Kidney tubule cell (primary cell): ENCODE results near the gene HMCES.
"Not testable (repeated sequence)": the region's sequence is repeated elsewhere in the genome, so short reads cannot be mapped to it uniquely, and the experiment has no call there.

Source experiments
- DNase-seq: peaks from one replicate; pipeline ENCODE4 v3.0.0-alpha.2; 2018; ENCODE audit warnings: low spot score

HMCES gene

DNA sequence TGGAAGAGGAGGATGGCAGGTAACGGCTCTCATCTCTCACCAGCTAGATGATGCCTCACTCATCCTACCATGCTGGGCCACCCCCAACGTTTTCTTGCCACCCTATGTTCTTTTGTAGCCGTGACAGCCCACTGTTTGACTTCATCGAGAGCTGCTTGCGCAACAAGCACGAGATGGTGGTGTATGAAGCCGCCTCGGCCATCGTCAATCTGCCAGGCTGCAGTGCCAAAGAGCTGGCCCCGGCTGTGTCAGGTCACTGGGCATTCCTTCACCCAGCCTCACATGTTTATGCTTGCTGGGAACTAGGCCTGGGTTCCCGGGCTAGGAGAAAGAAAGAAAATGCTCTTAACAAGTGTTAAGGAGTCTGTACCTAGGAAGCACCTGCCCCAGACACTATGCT is 21.1 kb upstream of the HMCES start:
- DNase-seq: no peak

DNA sequence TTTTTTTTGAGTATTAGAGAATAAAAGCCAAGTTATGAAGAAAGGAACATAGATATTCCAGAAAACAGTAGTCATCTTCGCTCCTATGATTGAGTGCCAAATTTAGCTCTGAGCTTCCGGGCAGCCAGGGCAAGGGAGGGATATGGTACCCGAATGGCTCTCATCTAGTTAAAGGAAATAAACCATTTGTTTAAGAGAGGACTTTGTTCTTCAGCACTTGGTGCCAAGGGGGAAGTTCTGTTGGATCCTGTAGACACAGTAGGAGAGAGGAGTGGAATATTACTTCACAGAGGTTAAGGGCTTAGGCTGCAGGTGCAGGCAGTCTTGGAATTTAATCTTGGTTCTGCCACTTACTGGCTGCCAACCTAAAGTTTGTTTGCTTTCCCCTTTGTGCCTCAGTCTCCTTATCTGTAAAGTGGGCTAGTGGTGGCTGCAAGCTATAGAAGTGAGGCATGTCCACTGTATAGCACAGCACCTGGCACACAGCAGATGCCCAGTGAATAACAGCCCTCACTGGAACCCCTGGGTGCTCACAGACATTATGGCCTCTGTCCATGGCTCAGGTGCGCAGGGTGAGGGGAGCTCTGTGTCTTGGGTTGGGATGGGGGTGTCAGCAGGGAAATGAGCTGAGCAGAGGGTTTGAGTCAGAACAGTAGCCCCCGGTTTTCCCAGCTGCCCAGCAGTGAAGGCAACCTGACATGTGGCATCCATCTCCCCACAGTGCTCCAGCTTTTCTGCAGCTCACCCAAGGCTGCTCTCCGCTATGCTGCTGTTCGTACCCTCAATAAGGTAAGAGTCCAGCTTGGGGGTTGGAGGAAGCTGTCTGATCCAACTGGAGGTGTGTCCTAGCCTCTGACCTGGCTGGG is 18.8 kb upstream of the HMCES start:
- no peak for DNase-seq

GRCh38 chr3:129260606-129261005 is 18.1 kb upstream of the HMCES start:
- no peak for DNase-seq

DNA sequence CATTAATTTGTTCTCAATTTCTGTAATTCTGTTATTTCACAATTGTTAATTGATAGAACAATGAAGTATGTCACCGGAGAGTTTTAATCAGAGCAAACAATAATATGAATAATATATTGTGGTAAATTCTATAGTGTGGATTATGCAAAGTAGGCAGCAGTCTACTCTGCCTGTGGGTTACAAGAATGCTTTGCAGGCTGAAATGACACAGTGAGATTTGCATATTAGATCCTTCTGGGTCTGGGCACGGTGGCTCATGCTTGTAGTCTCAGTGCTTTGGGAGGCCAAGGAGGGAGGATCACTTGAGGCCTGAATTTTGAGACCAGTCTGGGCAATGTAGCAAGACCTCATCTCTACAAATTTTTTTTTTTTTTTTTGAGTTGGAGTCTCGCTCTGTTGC is 16.8 kb upstream of the HMCES start:
- DNase-seq: no peak

DNA sequence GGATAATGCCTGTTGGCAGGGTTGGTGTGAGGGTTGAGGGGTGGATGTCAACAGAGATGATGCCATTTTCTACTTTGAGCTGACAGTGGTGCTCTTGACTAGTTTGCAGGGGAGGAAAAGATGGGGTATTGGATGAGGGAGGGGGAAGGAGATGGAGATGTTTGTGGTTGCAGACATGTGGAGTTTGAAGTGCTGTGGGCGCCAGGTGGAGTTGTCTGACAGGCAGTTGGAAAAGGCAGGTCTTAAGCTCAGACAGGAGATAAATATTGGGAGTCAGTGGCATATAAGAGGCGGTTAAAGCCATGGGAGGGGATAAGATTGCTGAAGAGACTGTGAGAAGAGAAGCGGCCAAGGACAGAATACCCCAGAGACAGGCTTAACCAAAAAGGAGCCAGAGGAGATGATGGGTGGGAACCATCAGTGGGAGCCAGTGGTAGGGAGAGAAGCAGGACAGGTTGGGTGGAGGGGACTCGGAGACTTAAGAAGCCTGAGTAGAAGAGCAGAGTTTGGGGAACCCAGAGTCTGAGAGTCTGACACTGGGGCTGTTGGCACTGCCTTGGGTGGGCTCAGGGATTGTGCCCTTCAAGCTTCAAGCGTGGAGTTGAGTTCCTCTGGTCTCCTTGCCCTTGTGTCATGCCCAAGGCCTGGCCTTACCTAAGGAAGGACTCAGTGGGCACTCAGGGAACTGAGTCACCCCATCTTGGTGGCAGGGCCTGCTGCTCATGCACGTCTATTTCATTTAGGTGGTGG is 15.3 kb upstream of the HMCES start:
- no peak for DNase-seq

- DNase-seq: not testable (repeated sequence)
These were observed 13.7 kb upstream of the HMCES start for GRCh38 chr3:129264994-129265393.

DNA sequence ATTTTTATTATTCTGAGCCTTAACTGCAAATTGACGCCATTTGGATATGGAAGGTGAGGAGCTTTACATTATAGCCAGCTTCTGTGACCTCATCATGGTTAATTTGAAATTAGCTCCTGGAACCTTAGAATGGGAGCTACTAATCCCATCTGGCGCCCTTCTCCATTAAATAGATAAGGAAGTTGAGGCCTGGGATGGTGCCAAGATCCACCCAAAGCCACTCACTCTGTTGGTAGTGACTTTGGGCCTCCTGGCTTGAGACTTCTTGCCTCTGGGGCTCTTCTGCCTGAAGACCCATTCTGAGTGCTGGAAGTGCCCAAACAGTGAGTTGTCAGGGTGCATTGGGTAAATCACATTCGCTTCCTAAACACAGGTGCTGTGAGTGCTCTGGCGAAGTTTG is 12.0 kb upstream of the HMCES start:
- DNase-seq: no peak

GRCh38 chr3:129268396-129268795 is 10.3 kb upstream of the HMCES start:
- no peak for DNase-seq

DNA sequence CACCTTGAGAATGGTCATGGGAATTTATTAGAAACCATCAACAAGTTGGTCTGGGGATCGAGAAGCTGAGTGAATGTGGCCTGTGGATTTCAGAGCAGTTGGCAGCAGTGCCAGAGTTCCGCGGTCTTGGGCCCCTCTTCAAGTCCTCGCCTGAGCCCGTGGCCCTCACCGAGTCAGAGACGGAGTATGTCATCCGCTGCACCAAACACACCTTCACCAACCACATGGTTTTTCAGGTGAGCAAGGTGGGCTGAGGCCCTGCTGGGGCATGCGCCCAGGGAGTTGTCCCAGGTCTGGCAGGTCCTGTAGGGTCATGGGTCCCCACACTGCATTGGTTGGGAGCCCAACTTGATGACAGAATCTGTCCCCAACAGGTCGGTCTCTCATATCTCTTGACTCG is 7.0 kb upstream of the HMCES start:
- DNase-seq: no peak

- no peak for DNase-seq
These were observed 2.3 kb upstream of the HMCES start for GRCh38 chr3:129276385-129276784.

GRCh38 chr3:129277829-129278271 is 820 bp upstream of the HMCES start:
- DNase-seq: no peak

- DNase-seq: peak; percentile 64
These were observed 566 bp downstream of the HMCES start for GRCh38 chr3:129278966-129279906.

DNA sequence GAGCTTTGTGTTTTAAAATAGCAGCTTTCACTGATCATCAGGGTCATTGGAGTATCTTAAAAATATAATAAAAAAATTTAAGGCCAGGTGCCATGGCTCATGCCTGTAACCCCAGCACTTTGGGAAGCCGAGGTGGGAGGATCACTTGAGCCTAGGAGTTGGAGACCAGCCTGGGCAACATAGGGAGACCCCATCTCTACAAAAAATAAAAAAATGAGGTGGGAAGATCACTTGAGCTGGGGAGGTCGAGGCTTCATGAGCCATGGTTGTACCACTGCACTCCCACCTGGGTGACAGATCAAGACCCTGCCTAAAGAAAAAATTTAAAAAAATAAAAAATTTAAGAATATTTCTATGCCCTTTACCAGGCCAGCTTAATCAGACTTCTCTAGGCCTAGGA is 1.5 kb downstream of the HMCES start:
- DNase-seq: no peak

DNA sequence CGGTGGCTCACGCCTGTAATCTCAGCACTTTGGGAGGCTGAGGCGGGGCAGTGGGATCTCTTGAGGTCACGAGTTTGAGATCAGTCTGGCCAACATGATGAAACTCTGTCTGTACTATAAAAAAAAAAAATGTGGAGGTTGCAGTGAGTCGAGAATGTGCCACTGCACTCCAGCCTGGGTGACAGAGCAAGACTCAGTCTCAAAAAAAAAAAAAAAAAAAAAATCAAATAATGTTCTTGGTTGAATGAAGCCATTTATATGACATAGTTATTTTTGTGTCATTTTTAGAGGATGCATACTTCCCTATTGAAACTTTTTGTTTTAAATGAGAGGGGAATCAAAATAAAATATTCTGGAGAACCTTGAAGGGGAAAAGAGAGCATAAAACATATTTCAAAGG is 3.1 kb downstream of the HMCES start:
- no peak for DNase-seq

GRCh38 chr3:129282727-129283327 is 4.2 kb downstream of the HMCES start:
- peak; percentile 35 for DNase-seq

DNA sequence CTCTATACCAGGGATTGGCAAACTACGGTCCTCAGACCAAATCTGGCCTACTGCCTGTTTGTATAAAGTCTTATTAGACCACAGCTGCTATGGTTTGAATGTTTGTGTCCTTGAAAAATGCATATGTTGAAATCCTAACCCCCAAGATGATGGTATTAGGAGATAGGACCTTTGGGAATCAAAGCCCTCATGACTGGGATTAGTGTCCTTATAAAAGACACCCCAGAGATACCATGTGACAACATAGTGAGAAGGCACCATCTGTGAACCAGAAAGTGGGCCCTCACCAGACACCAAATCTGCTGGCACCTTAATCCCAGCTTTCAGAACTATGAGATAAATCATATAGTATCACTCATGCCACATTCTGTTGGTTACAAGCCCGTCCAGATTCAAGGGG is 7.4 kb downstream of the HMCES start:
- no peak for DNase-seq

DNA sequence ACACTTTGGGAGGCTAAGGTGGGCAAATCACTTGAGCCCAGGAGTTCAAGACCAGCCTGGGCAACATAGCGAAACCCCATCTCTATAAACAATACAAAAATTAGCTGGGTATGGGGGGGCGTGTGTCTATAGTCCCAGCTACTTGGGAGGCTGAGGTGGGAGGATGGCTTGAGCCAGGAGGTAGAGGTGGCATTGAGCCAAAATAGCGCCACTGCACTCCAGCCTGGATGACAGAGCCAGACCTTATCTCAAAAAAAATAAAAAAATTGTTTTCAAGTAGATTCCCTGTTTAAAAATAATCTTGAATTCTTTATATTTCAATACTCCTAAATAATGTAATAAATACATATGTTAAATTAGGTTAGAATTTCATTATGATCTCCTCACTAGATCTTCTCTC is 9.8 kb downstream of the HMCES start:
- no peak for DNase-seq

GRCh38 chr3:129289201-129289921 is 10.7 kb downstream of the HMCES start:
- peak; percentile 20 for DNase-seq

DNA sequence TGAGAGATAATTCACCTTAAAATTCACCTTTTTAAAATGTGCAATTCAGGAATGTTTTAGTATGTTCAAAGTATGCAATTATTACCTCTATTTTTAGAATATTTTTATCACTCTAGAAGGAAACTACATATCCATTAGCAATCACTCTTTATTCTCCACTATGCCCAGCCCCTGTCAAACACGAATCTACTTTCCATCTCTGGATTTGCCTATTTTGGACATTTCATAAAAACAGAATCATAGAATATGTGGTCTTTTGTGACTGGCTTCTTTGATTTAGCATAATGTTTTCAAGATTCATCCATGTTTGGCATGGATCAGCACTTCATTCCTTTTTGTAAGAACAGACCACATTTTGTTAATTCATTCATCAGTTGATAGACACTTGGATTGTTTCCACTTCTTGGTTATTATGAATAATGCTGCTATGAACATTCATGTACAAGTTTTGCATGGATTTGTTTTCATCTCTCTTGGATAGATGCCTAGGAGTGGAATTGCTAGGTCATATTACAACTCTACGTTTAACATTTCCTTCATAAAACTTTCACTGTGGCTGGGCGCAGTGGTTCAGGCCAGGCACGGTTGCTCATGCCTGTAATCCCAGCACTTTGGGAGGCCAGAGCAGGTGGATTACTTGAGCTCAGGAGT is 12.7 kb downstream of the HMCES start:
- DNase-seq: no peak

DNA sequence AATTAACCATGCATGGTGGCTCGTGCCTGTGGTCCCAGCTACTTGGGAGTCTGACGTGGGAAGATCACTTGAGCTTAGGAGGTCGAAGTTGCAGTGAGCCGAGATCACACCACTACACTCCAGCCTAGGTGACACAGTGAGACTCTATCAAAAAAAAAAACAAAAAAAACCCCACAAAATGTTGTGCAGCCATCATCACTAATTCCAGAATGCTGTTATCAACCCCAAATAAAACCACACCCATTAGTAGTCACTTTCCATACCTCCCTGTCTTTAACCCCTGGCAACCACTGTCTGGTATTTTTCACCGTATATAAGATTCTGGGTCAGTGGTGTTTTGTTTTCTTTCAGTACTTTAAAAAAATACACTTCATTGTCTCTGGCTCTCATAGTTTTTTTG is 16.6 kb downstream of the HMCES start:
- no peak for DNase-seq
